Right hindlimb (tissue), 1 donor: ENCODE measurements around the gene CCNE1.
A peak's percentile ranks its signal among the peaks of the same experiment; 100 is the strongest.

Experiments used
- DNase-seq: peaks from one replicate; pipeline ENCODE4 v3.0.0-alpha.2; 2018

The CCNE1 gene

GRCh38 chr19:29849208-29849607 lies 37.4 kb downstream of the CCNE1 start:
- DNase-seq = no peak

DNA sequence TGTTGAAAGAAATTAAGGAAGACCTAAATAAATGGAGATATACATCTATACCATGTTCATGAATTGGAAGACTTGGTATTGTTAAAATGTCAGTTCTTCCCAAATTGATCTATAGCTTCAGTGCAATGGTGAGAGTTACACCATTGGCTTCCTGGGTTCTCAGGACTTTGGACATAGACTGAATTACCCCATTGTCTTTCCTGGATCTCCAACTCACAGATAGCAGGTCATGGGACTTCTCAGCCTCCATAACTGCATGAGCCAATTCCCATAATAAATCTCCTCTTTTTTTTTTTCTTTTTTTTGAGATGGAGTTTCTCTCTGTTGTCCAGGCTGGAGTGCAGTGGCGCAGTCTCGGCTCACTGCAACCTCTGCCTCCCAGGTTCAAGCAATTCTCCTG lies 38.7 kb downstream of the CCNE1 start:
- DNase-seq = no peak

DNA sequence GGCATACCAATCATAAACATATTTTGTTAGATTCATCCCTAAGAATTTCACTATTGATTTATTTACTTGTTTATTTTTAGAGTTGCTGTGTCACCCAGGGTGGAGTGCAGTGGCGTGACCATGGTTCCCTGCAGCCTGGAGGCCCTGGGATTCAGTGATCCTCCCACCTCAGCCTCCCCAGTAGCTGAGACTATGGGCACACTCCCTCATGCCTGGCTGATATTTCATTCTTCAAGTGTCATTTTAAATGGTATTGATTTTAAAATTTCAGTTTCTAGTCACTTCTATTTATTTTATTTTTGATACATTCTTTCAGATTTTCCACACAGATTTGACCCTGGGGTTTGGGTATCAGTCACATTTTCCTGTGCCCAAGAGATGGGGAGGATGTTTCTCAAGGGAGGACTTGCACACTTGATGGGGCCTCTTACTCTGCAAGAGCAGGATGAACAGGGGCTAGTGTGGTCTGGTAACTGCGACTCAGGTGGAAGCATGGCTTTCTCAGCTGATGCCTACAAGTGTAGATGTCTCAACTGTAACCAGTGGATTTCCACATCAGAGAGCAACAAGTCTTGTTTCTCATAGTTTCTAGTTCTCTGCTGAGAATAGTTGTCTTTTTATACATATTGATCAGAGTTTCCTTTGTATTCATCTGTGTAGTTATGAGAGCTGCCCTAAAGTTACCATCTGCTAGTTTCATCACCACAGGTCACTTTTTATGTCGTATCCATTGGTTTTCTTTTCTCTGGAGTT lies 40.2 kb downstream of the CCNE1 start:
- no peak for DNase-seq

- no peak for DNase-seq
These were observed 42.2 kb downstream of the CCNE1 start for GRCh38 chr19:29854033-29854432.

- no peak for DNase-seq
These were observed 43.3 kb downstream of the CCNE1 start for GRCh38 chr19:29855087-29855486.

- DNase-seq = no peak
These were observed 44.1 kb downstream of the CCNE1 start for GRCh38 chr19:29855741-29856500.

- DNase-seq = no peak
These were observed 46.3 kb downstream of the CCNE1 start for GRCh38 chr19:29858000-29858596.

DNA sequence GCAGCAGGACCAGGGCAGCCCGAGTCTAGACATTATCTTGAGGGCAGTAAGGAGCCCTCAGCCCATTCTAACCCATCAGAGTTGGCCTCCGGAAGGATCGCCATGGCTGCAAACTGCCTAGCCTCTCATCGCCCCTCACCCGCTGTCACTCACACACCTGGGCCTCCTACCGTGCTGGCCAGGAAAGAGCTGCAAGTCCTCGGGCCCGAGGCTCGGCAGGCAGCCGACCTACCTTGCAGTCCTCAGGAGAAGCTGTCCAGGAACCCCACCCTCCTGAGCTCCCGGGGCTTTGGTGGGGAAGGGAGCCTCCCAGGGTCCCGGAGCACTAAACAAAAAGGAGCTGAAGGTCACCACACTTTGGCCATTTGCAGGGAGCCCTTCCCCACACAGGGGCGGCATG lies 46.8 kb downstream of the CCNE1 start:
- DNase-seq = no peak

- no peak for DNase-seq
These were observed 48.7 kb downstream of the CCNE1 start for GRCh38 chr19:29860492-29860891.

DNA sequence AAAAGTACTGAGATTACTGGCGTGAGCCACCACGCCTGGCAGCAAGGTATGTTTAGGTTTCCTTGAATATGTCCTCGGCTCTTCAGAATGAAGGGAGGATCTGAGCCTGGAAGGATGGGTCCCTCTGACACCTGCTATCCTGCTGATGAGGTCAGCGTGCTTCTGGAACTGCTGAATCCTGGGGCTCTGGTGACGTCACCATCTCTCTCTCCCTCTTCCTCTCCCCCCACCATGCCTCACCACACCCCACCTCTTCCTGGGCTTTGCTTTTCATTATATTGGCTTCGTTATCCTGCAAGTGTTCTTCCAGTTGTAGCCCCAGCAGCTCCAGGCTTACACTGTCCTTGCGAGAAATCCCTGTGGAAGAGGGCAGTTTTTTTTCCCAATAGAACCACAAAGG lies 49.8 kb downstream of the CCNE1 start:
- no peak for DNase-seq

- DNase-seq = no peak
These were observed 54.2 kb downstream of the CCNE1 start for GRCh38 chr19:29866011-29866410.

GRCh38 chr19:29867984-29868383 lies 56.2 kb downstream of the CCNE1 start:
- DNase-seq = no peak

DNA sequence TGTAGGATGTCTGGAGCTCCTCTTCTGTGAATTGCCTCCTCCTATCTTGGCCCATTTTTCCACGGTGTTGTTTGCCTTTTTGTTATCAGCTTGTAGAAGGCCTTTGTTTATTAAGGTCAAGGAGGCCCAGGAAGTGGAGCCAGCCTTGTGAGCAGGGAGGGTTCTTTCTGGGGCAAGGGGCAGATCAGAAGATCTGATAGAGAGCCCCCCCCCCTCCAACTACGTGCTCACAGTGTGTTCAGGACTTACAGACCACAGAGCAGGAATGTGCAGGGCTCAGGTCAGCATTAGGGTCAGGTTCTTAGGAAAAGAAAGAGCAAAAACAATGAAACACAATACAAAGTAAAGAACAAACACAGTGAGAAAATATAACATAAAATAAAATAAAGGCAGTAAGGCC lies 59.4 kb downstream of the CCNE1 start:
- DNase-seq = no peak

DNA sequence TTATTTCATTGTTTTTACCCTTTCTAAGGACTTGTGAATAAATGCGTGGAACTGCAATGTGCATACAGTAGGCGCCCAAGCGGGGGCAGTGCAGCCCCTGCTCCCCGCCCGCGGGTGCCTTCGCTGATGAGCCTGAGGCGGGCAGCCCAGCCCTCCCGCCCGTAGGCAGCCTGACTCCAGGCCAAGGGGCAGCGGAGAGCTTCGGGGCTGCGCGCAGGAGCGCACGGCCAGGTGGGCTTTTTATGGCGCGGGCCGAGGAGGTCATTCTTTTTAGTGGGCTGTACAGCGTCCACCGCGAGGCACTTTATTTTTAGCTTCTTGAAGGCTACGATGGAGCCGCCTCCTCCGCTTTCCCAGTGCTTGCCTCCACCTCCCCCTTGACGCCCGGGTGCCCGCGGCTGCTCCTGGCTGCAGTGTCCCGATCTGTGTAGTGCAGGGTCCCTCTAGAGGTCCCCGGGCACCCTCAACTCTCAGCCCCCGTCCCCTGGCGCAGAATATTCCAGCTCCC lies 60.5 kb downstream of the CCNE1 start:
- DNase-seq = peak; percentile 36

GRCh38 chr19:29873024-29873800 lies 61.4 kb downstream of the CCNE1 start:
- DNase-seq = peak; percentile 72
